Esophagus squamous epithelium (tissue), 4 donors: Measurements from ENCODE around the gene PARD3B.

Experiments used
- CTCF ChIP-seq, 6 experiments: fragments of 450-650 bp in 4 of 6; fragments of 200-600 bp in 2 of 6; sonication (generic) in 2 of 6; IDR thresholded peaks; one replicate each; pipeline ENCODE4 v1.5.1; 2016 to 2019; ENCODE audit warnings: antibody characterized with exemption in 6 of 6, mild to moderate bottlenecking in 4 of 6, moderate library complexity in 4 of 6
- POLR2A ChIP-seq, 4 donors: fragments of 450-650 bp; IDR thresholded peaks; one replicate each; pipeline ENCODE4 v1.6.1; 2017; ENCODE audit warnings: antibody characterized with exemption in 4 of 4, mild to moderate bottlenecking in 4 of 4, moderate library complexity in 3 of 4

GRCh38 chr2:204730603-204731002 is 185.3 kb downstream of the PARD3B start:
- TF ChIP-seq CTCF (IDR thresholded peaks at IDR 0.05) (no peak), POLR2A (IDR thresholded peaks at IDR 0.05) (no peak)
